Measurements from ENCODE around the gene ITGA4.

The ITGA4 gene

DNA sequence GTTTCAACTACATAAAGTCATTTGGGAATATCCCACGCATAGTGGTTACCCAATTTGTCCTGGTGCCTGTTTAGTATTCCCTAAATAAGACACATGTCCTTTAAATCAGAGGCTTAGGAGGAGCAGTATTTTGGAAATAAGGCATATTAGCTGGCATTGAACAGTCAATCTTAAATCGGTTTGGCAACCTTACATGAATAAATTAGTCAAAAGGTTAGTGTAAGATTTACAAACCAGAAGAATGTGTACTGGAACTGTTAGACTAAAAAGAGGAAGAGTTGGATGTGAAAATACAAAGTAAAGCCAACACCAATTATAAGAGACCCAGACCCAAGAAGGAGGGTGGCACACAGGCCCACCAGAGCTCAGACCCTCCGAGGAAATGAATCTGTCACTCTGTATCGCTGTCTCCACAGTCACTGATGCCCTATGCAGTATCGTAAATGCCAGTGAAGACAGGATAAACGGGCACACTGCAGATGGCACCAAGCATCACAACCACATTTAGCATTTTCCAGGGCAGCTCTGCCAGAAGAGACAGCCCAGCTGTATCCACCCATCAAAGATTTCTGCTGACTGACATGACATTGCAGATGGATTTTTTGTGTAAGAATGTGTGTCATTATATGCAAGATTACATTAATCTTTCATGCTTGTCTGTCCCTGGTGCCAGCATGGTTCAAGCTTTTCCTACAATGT lies 109.3 kb downstream of the ITGA4 start:
- DNase-seq (ENCODE audit: low spot score), result no peak
- no peak for TF ChIP-seq CTCF (IDR thresholded peaks at IDR 0.05; ENCODE audit: borderline replicate concordance, control extremely low read depth, extremely low read depth, insufficient read depth, missing control alignments)
- in situ Hi-C loops (cut with MboI; ENCODE audit: low sequenced_read_pairs, unreplicated experiment), result loop anchor here (25.0 kb wide), 1 partner anchor 479 kb away; no protein-coding TSS in a partner anchor

DNA sequence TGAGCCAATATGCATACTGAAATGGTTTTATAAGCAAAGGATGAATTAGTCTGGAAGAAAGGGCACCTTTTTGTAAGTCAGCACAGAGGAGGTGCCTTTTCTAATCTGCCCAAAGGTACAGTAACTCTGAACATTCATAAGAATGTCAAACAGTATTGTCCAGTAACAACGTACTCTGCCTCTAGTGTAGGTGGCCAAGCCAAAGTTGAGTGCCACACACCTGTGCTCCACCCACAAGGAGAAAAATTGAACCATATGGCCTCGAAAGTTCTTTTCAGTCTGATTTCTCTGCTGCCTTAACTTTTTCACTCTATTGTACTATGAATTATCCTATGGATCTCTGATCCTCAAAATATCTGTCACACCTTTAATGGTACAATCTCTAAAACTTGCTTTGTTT lies 112.9 kb downstream of the ITGA4 start:
- DNase-seq (ENCODE audit: low spot score), result no peak
- no peak for TF ChIP-seq CTCF (IDR thresholded peaks at IDR 0.05; ENCODE audit: borderline replicate concordance, control extremely low read depth, extremely low read depth, insufficient read depth, missing control alignments)
- in situ Hi-C loops (cut with MboI; ENCODE audit: low sequenced_read_pairs, unreplicated experiment), result loop anchor here (10.0 to 25.0 kb wide), 2 partner anchors 145 to 483 kb away; no protein-coding TSS in a partner anchor

- in situ Hi-C loops (cut with MboI; ENCODE audit: low sequenced_read_pairs, unreplicated experiment), result loop anchor here (10.0 to 25.0 kb wide), 2 partner anchors 144 to 484 kb away; no protein-coding TSS in a partner anchor
- no peak for DNase-seq (ENCODE audit: low spot score)
- no peak for TF ChIP-seq CTCF (IDR thresholded peaks at IDR 0.05; ENCODE audit: borderline replicate concordance, control extremely low read depth, extremely low read depth, insufficient read depth, missing control alignments)
These were observed 113.9 kb downstream of the ITGA4 start for GRCh38 chr2:181570833-181571661.

- TF ChIP-seq CTCF (IDR thresholded peaks at IDR 0.05; ENCODE audit: borderline replicate concordance, control extremely low read depth, extremely low read depth, insufficient read depth, missing control alignments), result no peak
- DNase-seq (ENCODE audit: low spot score), result no peak
- in situ Hi-C loops (cut with MboI; ENCODE audit: low sequenced_read_pairs, unreplicated experiment), result loop anchor here (10.0 to 25.0 kb wide), 2 partner anchors 142 to 486 kb away; no protein-coding TSS in a partner anchor
These were observed 116.1 kb downstream of the ITGA4 start for GRCh38 chr2:181573140-181573736.

DNA sequence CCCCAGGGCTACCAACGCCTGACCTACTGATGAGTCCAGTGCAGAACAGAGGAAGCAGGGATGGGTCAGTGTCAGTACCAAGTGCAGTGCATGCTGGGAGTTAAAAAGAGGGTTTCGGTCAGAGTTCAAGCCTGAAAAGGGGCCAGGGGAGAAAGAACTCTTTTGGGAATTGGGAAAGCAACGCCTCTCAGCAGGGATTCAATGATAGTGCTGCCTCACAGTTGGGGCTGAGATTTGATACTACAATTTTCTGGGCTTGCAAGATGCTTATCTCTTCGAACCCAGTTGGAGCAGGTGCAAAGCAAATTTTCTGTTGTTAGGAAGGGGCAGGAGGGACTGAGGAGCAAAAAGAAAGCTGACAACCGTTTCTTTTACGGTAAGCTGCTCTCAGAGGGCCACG lies 117.1 kb downstream of the ITGA4 start:
- no peak for TF ChIP-seq CTCF (IDR thresholded peaks at IDR 0.05; ENCODE audit: borderline replicate concordance, control extremely low read depth, extremely low read depth, insufficient read depth, missing control alignments)
- DNase-seq (ENCODE audit: low spot score), result no peak
- in situ Hi-C loops (cut with MboI; ENCODE audit: low sequenced_read_pairs, unreplicated experiment), result loop anchor here (10.0 to 25.0 kb wide), 2 partner anchors 140 to 487 kb away; no protein-coding TSS in a partner anchor

DNA sequence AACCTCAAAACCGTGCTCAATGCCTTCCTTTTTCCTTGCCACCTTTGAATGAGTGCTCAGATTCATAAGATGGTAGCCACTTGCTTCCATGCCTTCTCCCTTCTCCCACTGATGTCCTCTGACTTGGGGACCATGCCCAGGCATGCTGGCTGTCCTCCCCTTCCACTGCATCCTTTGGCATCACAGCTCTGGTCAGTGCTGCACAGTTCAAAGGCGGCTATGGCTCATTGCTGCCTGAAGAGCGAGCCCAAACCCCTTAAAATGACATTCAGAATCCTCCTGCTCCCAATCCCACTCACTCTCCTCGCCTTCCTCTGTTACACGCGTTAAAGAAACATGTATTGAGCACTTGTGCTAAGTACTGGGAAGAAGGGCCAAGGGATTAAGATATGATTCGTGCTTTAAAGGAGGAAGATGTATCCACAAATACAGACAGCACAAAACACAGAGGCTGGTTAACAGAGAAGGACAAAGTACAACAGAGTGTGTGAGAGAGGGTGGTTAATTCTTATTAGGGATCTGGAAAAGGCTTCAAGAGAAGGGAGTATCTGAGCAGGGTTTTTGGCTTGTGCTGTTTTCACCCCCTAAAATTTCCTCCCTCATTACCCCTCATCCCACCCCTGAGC lies 118.0 kb downstream of the ITGA4 start:
- no peak for TF ChIP-seq CTCF (IDR thresholded peaks at IDR 0.05; ENCODE audit: borderline replicate concordance, control extremely low read depth, extremely low read depth, insufficient read depth, missing control alignments)
- in situ Hi-C loops (cut with MboI; ENCODE audit: low sequenced_read_pairs, unreplicated experiment), result loop anchor here (10.0 kb wide), 1 partner anchor 140 kb away; no protein-coding TSS in a partner anchor
- no peak for DNase-seq (ENCODE audit: low spot score)

All from GM13976 (cell line).